H9 (cell line): ENCODE measurements around the gene TTC23L. TPM values are rescaled to one million over a fixed set of nuclear protein-coding genes. Genes with fewer than 3 reads are reported as not detected.

ENCODE experiments used
- DNase-seq: peaks from one replicate; pipeline ENCODE4 v3.0.0-alpha.2; 2017
- H2AFZ ChIP-seq: one replicate; pipeline ENCODE4 v1.6.1; 2013; ENCODE audit warnings: mild to moderate bottlenecking, low read length, control low read depth, moderate library complexity
- H2AK5ac ChIP-seq: 2 replicates; pipeline ENCODE4 v1.6.1; 2013; ENCODE audit warnings: low read length, control low read depth, mixed read lengths; ENCODE audit not compliant: insufficient read length
- H2BK120ac ChIP-seq: one replicate; pipeline ENCODE4 v1.6.1; 2013; ENCODE audit warnings: low read depth, mild to moderate bottlenecking, low read length, control low read depth, inconsistent platforms; ENCODE audit not compliant: poor library complexity, severe bottlenecking
- H2BK12ac ChIP-seq: 2 replicates; pipeline ENCODE4 v1.6.1; 2013; ENCODE audit warnings: low read length, control low read depth, mixed read lengths, low read depth; ENCODE audit not compliant: insufficient read length
- H2BK15ac ChIP-seq: 2 replicates; pipeline ENCODE4 v1.6.1; 2013; ENCODE audit warnings: low read depth, low read length, control low read depth
- H2BK20ac ChIP-seq: one replicate; pipeline ENCODE4 v1.6.1; 2013; ENCODE audit warnings: low read depth, mild to moderate bottlenecking, low read length, control low read depth, inconsistent platforms; ENCODE audit not compliant: poor library complexity, severe bottlenecking
- H2BK5ac ChIP-seq: 2 replicates; pipeline ENCODE4 v1.6.1; 2013; ENCODE audit warnings: low read length, control low read depth, mixed read lengths; ENCODE audit not compliant: insufficient read length
- H3K14ac ChIP-seq: 2 replicates; pipeline ENCODE4 v1.6.1; 2013; ENCODE audit warnings: low read length, control low read depth; ENCODE audit not compliant: insufficient read depth
- H3K18ac ChIP-seq: 2 replicates; pipeline ENCODE4 v1.6.1; 2013; ENCODE audit warnings: low read depth, mild to moderate bottlenecking, mixed read lengths, low read length, control low read depth; ENCODE audit not compliant: insufficient read length
- H3K23ac ChIP-seq: 2 replicates; pipeline ENCODE4 v1.6.1; 2013; ENCODE audit warnings: low read length, control low read depth, mixed read lengths, low read depth; ENCODE audit not compliant: insufficient read length
- H3K23me2 ChIP-seq: 2 replicates; pipeline ENCODE4 v1.6.1; 2013; ENCODE audit warnings: low read depth, mild to moderate bottlenecking, mixed read lengths, low read length, control low read depth; ENCODE audit not compliant: insufficient read length, poor library complexity, severe bottlenecking
- H3K27ac ChIP-seq: 2 replicates; pipeline ENCODE4 v1.5.1; 2013; ENCODE audit warnings: low read length, control low read depth, mixed read lengths, low read depth; ENCODE audit not compliant: insufficient read length
- H3K27me3 ChIP-seq: 2 replicates; pipeline ENCODE4 v1.6.1; 2013; ENCODE audit warnings: low read length, control low read depth, inconsistent platforms; ENCODE audit not compliant: insufficient read depth
- H3K4ac ChIP-seq: 2 replicates; pipeline ENCODE4 v1.6.1; 2013; ENCODE audit warnings: low read depth, mild to moderate bottlenecking, control low read depth, inconsistent platforms, low read length, moderate library complexity
- H3K4me1 ChIP-seq: 2 replicates; pipeline ENCODE4 v1.6.1; 2013; ENCODE audit warnings: low read length, control low read depth, inconsistent platforms; ENCODE audit not compliant: insufficient read depth
- H3K4me2 ChIP-seq: 2 replicates; pipeline ENCODE4 v1.6.1; 2013; ENCODE audit warnings: low read length, control low read depth, mixed read lengths; ENCODE audit not compliant: insufficient read length, insufficient read depth
- H3K56ac ChIP-seq: 2 replicates; pipeline ENCODE4 v1.6.1; 2013; ENCODE audit warnings: low read depth, mild to moderate bottlenecking, mixed read lengths, low read length, control low read depth; ENCODE audit not compliant: insufficient read length
- H3K79me1 ChIP-seq: 2 replicates; pipeline ENCODE4 v1.6.1; 2013; ENCODE audit warnings: low read depth, mild to moderate bottlenecking, moderate library complexity, low read length, control low read depth, inconsistent platforms; ENCODE audit not compliant: insufficient read depth, poor library complexity, severe bottlenecking
- H3K79me2 ChIP-seq: 2 replicates; pipeline ENCODE4 v1.6.1; 2013; ENCODE audit warnings: low read length, control low read depth, inconsistent platforms; ENCODE audit not compliant: insufficient read depth
- H3K9ac ChIP-seq: 2 replicates; pipeline ENCODE4 v1.6.1; 2013; ENCODE audit warnings: low read length, control low read depth, mixed read lengths; ENCODE audit not compliant: insufficient read length; ENCODE audit errors: extremely low read depth
- H3K9me3 ChIP-seq: one replicate; pipeline ENCODE4 v1.6.1; 2013; ENCODE audit warnings: low read depth, low read length, inconsistent platforms; ENCODE audit not compliant: control insufficient read depth
- H3T11ph ChIP-seq: one replicate; pipeline ENCODE4 v1.6.1; 2013; ENCODE audit warnings: mild to moderate bottlenecking, low read length, control low read depth, inconsistent platforms
- H4K20me1 ChIP-seq: one replicate; pipeline ENCODE4 v1.6.1; 2013; ENCODE audit not compliant: control insufficient read depth, insufficient read length, insufficient read depth
- H4K5ac ChIP-seq: 2 replicates; pipeline ENCODE4 v1.6.1; 2013; ENCODE audit warnings: low read depth, mild to moderate bottlenecking, mixed read lengths, low read length, control low read depth; ENCODE audit not compliant: insufficient read length
- H4K8ac ChIP-seq: replicated peaks from 2 replicates; pipeline ENCODE4 v1.6.1; 2013; ENCODE audit warnings: low read length, control low read depth, mixed read lengths, low read depth; ENCODE audit not compliant: insufficient read length
- H4K91ac ChIP-seq: 2 replicates; pipeline ENCODE4 v1.6.1; 2013; ENCODE audit warnings: low read depth, mild to moderate bottlenecking, moderate library complexity, mixed read lengths, low read length, control low read depth; ENCODE audit not compliant: insufficient read length
- H3K27ac Mint-ChIP-seq, 3 experiments: 2 replicates in 2 of 3; 3 replicates in 1 of 3; pipeline ENCODE4 v1.8.0; 2020 to 2021; ENCODE audit warnings: mixed read lengths in 3 of 3, mild to moderate bottlenecking in 1 of 3, moderate library complexity in 1 of 3
- H3K27me3 Mint-ChIP-seq: 2 replicates; pipeline ENCODE4 v1.8.0; 2021; ENCODE audit warnings: low read depth, mild to moderate bottlenecking, moderate library complexity, mixed read lengths
- H3K36me3 Mint-ChIP-seq, 3 experiments: 2 replicates in 2 of 3; 3 replicates in 1 of 3; pipeline ENCODE4 v1.8.0; 2020 to 2021; ENCODE audit warnings: low read depth in 3 of 3, mixed read lengths in 3 of 3; ENCODE audit not compliant: insufficient read depth in 1 of 3
- H3K4me1 Mint-ChIP-seq, 2 experiments: 2 replicates each; pipeline ENCODE4 v1.8.0; 2020; ENCODE audit warnings: mixed read lengths in 2 of 2
- H3K4me3 Mint-ChIP-seq, 2 experiments: 2 replicates in 1 of 2; 3 replicates in 1 of 2; pipeline ENCODE4 v1.8.0; 2020 to 2021; ENCODE audit warnings: mild to moderate bottlenecking in 2 of 2, mixed read lengths in 2 of 2, moderate library complexity in 1 of 2
- H3K9me3 Mint-ChIP-seq, 2 experiments: 2 replicates in 1 of 2; 3 replicates in 1 of 2; pipeline ENCODE4 v1.8.0; 2020; ENCODE audit warnings: mild to moderate bottlenecking in 2 of 2, mixed read lengths in 2 of 2, moderate library complexity in 1 of 2
- WGBS: extraction: QIAGEN DNeasy Blood & Tissue Kit; methylation state at CpG from one replicate; pipeline ENCODE4 v1.1.7; 2013; ENCODE audit warnings: missing lambda C conversion rate, low lambda C conversion rate, mixed read lengths; ENCODE audit not compliant: insufficient read length; ENCODE audit errors: extremely low coverage; 5-methylcytosine and 5-hydroxymethylcytosine counted together
- total RNA-seq: library from RNA; stranded (reverse); gene quantifications from 2 replicates; pipeline ENCODE4 v1.2.1, GENCODE V29; 2021
- TF ChIP-seq, protein P1 (sequence below): fragments of 200-600 bp; sonication (generic); conservative IDR thresholded peaks from 3 replicates; pipeline ENCODE4 v1.8.0; 2021; ENCODE audit warnings: antibody characterized with exemption, mild to moderate bottlenecking

Gene TTC23L
- total RNA-seq, 1 experiment from 2014 or later = 0.96 TPM

DNA sequence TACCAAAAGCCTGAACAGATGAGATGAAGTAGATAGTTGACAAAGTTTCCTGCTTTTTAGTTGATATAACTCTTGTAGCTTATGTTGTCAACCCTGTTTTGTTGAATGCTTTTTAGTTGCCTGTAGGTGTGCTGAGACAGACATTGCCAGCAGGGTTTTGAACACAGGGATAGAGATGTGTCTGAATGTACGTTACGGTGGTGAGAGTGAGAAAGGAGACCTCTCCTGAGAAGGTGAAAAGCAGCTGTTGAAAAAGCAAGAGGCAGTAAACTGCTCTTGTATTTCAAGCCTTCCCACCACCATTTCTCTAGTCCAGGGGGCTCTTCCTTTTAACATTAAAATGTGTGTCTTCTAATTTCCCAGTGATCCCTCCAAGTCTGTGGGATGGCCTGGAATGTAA lies 105.1 kb downstream of the TTC23L start:
- no CpG with 5 or more reads among the region's 2 CpGs for WGBS
- H3K27me3 Mint-ChIP-seq = no peaks in the 10 kb centered on the region

More for the DNA sequence above, 105.1 kb downstream of the TTC23L start:
- Histone ChIP-seq H3K9me3 (no peaks in the 10 kb centered on the region), H2AFZ (no peak overlapping the region), H2BK15ac (no peak overlapping the region), H2BK20ac (no peak overlapping the region), H4K91ac (no peak overlapping the region), H3T11ph (no peak overlapping the region), H3K9ac (no peak overlapping the region), H3K79me1 (no peaks in the 10 kb centered on the region), H3K56ac (no peak overlapping the region), H4K8ac (no peak overlapping the region), H3K18ac (no peak overlapping the region), H3K4me1 (no peaks in the 10 kb centered on the region), H3K4ac (no peak overlapping the region), H3K4me2 (no peak overlapping the region), H2AK5ac (no peak overlapping the region), H3K27ac (no peak overlapping the region), H2BK12ac (no peak overlapping the region), H4K5ac (no peak overlapping the region), H2BK120ac (no peak overlapping the region), H3K79me2 (no peaks in the 10 kb centered on the region), H3K14ac (no peak overlapping the region), H4K20me1 (no peaks in the 10 kb centered on the region), H2BK5ac (peak overlapping the region; percentile 64), H3K23ac (no peak overlapping the region), H3K23me2 (peaks cover 3% of the 10 kb centered on the region), H3K27me3 (no peaks in the 10 kb centered on the region)
- DNase-seq = no peak
- peaks cover 8 to 73% (median 66%) of the 10 kb centered on the region in 3 experiments; a peak in 6 of 7 replicates for H3K36me3 Mint-ChIP-seq
- H3K27ac Mint-ChIP-seq = no peak overlapping the region; a peak in 1 of 7 replicates
- no peaks in the 10 kb centered on the region for H3K9me3 Mint-ChIP-seq
- no peaks in the 10 kb centered on the region for H3K4me1 Mint-ChIP-seq
- H3K4me3 Mint-ChIP-seq = no peak overlapping the region
- TF ChIP-seq, protein P1, sequence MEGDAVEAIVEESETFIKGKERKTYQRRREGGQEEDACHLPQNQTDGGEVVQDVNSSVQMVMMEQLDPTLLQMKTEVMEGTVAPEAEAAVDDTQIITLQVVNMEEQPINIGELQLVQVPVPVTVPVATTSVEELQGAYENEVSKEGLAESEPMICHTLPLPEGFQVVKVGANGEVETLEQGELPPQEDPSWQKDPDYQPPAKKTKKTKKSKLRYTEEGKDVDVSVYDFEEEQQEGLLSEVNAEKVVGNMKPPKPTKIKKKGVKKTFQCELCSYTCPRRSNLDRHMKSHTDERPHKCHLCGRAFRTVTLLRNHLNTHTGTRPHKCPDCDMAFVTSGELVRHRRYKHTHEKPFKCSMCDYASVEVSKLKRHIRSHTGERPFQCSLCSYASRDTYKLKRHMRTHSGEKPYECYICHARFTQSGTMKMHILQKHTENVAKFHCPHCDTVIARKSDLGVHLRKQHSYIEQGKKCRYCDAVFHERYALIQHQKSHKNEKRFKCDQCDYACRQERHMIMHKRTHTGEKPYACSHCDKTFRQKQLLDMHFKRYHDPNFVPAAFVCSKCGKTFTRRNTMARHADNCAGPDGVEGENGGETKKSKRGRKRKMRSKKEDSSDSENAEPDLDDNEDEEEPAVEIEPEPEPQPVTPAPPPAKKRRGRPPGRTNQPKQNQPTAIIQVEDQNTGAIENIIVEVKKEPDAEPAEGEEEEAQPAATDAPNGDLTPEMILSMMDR = no peak
